Nephron (organoid): ENCODE results near the gene SPRR5.

ENCODE experiments used
- H3K27ac Mint-ChIP-seq, 3 experiments: 2 replicates each; pipeline ENCODE4 v1.8.0; 2020; ENCODE audit warnings: mixed read lengths in 3 of 3, mild to moderate bottlenecking in 2 of 3, moderate library complexity in 1 of 3
- H3K27me3 Mint-ChIP-seq: 2 replicates; pipeline ENCODE4 v1.8.0; 2021; ENCODE audit warnings: low read depth, mild to moderate bottlenecking, moderate library complexity, mixed read lengths
- H3K36me3 Mint-ChIP-seq: 2 replicates; pipeline ENCODE4 v1.8.0; 2020; ENCODE audit warnings: low read depth, mixed read lengths
- H3K4me1 Mint-ChIP-seq: 2 replicates; pipeline ENCODE4 v1.8.0; 2020; ENCODE audit warnings: mixed read lengths
- H3K4me3 Mint-ChIP-seq, 3 experiments: 2 replicates each; pipeline ENCODE4 v1.8.0; 2020; ENCODE audit warnings: mild to moderate bottlenecking in 3 of 3, mixed read lengths in 3 of 3, moderate library complexity in 2 of 3
- H3K9me3 Mint-ChIP-seq: 2 replicates; pipeline ENCODE4 v1.8.0; 2020; ENCODE audit warnings: mixed read lengths
- CTCF ChIP-seq, 3 experiments: fragments of 200-600 bp; sonication (generic); IDR thresholded peaks; one replicate each; pipeline ENCODE4 v1.5.0; 2021; ENCODE audit warnings: antibody characterized with exemption in 3 of 3; ENCODE audit not compliant: unreplicated experiment in 3 of 3

The SPRR5 gene

DNA sequence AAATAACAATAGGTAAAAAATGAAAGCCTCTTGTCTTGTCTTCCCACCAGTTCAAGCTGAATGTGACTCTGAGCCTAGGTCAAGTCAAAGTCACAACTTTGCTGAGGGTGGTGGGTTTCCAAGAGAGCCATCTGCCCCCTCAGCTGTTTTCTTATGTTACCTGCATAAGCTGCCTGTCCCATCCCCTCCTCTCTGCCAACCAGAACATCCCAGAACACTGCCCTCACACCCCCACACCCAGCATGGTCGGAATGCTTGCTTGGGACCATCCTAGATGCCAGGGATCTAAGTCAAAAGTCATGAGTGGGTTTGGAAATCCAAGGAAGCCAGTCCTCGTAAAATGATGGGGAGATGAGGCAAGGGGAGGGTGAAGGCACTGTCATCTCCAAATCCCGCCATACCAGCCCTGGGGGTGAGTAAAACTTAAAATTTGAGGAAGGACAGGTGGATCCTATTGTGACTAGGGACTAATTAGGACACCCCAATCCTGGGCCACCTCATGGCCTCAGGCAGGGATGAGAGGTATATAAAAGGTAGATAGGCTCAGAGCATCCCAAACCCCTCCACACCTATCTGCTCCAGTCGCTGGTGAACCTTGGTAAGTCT is at the start of gene SPRR5:
Gene SPRR5, plus strand, starts transcription at position 556 of the 606 bp plus-strand sequence. CDS start 1,349 bp downstream, outside the sequence.
- TF ChIP-seq CTCF (IDR thresholded peaks at IDR 0.05; ENCODE audit: unreplicated experiment in 3 of 3) = no peak
- Mint-ChIP-seq H3K27ac (no peak within 1 kb of the TSS), H3K9me3 (peaks cover 3% of the 10 kb centered on the region), H3K4me1 (no peaks in the 10 kb centered on the region), H3K36me3 (no peaks in the 10 kb centered on the region), H3K4me3 (no peak within 1 kb of the TSS), H3K27me3 (peaks cover 10% of the 10 kb centered on the region)

- Mint-ChIP-seq H3K4me1 (no peaks in the 10 kb centered on the region), H3K36me3 (no peaks in the 10 kb centered on the region), H3K27me3 (peaks cover 9% of the 10 kb centered on the region), H3K9me3 (peaks cover 3% of the 10 kb centered on the region), H3K4me3 (no peak overlapping the region), H3K27ac (no peak overlapping the region)
- no peak for TF ChIP-seq CTCF (IDR thresholded peaks at IDR 0.05; ENCODE audit: unreplicated experiment in 3 of 3)
These were observed 48.0 kb upstream of the SPRR5 start for GRCh38 chr1:152899027-152899426.

- Mint-ChIP-seq H3K4me1 (no peaks in the 10 kb centered on the region), H3K9me3 (peaks cover 3% of the 10 kb centered on the region), H3K4me3 (no peak overlapping the region), H3K27me3 (peaks cover 9% of the 10 kb centered on the region), H3K36me3 (no peaks in the 10 kb centered on the region), H3K27ac (no peak overlapping the region)
- TF ChIP-seq CTCF (IDR thresholded peaks at IDR 0.05; ENCODE audit: unreplicated experiment in 3 of 3) = no peak
These were observed 47.1 kb upstream of the SPRR5 start for GRCh38 chr1:152899883-152900282.

DNA sequence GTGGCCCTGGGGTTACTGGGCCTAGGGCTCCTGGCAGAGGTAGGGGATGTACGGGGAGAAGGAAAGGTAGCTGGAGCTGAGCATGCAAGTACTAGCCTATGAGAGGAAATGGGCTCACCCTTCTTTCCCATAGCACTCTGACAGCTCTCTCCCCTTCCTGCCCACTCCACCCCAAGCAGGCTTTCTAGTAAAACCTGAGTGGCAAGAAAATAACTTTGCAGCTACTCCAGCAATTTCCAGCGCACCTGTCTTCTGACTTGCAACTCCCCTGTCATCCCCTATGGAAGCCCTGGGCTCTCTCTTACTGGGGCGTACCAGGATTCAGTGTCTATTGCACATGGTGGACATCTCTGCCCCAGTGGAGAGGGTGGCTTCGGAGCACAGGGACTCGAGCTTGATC is 45.4 kb upstream of the SPRR5 start:
- Mint-ChIP-seq H3K4me1 (no peaks in the 10 kb centered on the region), H3K9me3 (peaks cover 3% of the 10 kb centered on the region), H3K27me3 (peaks cover 11% of the 10 kb centered on the region), H3K36me3 (no peaks in the 10 kb centered on the region), H3K27ac (no peak overlapping the region), H3K4me3 (no peak overlapping the region)
- TF ChIP-seq CTCF (IDR thresholded peaks at IDR 0.05; ENCODE audit: unreplicated experiment in 3 of 3) = no peak

GRCh38 chr1:152902636-152903035 is 44.4 kb upstream of the SPRR5 start:
- no peak overlapping the region for H3K4me3 Mint-ChIP-seq
- no peaks in the 10 kb centered on the region for H3K4me1 Mint-ChIP-seq
- peaks cover 3% of the 10 kb centered on the region for H3K9me3 Mint-ChIP-seq
- no peak overlapping the region for H3K27ac Mint-ChIP-seq
- no peaks in the 10 kb centered on the region for H3K36me3 Mint-ChIP-seq
- H3K27me3 Mint-ChIP-seq = peaks cover 11% of the 10 kb centered on the region
- no peak for TF ChIP-seq CTCF (IDR thresholded peaks at IDR 0.05; ENCODE audit: unreplicated experiment in 3 of 3)
